CD4-positive, alpha-beta T cell treated with Interferon alpha-2 for 1 hour (primary cell): Measurements from ENCODE around the gene GLP2R.

Experiments used
- DNase-seq, 2 donors: peaks; one replicate each; pipeline ENCODE4 v3.0.0-alpha.2; 2020 to 2022

Gene GLP2R

DNA sequence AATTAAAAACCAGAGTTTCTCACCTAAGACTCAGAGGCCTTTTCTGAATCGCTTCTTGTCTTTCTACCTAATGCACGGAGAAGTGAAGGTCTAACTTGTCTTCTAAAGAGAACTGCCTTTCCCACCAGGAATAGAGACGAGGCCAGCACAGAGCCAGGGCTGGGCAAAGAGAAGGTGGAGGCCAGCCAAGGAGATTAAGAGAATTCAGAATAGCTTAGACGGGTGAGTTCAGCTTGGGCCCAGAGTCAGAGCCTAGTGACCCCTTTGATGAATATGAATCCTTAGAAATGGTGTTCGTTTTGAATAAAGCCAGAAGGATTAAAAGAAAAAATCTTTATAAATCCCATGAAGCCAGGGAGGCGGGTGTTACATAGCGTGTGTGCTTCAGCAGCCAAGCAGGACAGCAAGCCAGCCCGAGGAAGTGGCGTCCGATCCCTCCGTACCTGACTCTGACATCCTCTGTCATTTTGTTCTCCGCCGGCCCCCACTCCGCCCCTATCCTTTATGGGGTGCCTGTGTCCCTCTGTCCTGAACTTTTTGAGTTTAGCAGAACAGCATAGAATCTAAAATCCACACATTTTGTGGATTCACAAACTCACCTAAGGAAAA is 11.3 kb upstream of the GLP2R start:
- DNase-seq = no peak

DNA sequence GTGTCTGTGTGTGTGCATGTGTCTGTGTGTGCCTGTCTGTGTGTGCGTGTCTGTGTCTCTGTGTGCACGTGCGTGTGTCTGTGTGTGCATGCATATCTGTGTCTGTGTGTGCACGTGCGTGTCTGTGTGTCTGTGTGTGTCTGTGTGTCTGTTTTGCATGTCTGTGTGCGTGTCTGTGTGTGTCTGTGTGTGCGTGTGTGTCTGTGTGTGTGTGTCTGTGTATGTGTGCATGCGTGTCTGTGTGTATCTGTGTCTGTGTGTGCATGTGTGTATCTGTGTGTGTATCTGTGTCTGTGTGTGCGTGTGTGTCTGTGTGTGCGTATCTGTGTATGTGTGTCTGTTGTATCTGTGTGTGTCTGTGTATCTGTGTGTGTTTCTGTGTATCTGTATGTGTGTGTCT is 9.3 kb upstream of the GLP2R start:
- DNase-seq = no peak

DNA sequence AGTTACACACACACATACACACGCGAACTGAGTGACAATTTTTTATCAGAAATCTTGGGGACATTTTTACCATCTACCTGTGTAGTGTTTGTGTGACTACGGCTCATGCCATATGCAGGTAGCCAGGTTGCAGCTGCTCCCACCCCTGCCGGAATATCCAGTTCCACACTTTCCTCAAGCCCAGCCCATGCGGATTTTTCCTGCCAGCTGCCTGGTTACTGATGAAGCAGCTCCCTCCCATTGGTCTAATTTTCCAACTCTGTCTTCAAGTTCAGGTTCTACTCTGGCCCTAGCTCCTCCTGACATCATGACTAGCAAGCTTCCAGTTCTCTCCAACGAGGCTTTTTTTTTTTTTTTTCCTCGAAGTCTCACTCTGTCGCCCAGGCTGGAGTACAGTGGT is 8.6 kb upstream of the GLP2R start:
- no peak for DNase-seq

DNA sequence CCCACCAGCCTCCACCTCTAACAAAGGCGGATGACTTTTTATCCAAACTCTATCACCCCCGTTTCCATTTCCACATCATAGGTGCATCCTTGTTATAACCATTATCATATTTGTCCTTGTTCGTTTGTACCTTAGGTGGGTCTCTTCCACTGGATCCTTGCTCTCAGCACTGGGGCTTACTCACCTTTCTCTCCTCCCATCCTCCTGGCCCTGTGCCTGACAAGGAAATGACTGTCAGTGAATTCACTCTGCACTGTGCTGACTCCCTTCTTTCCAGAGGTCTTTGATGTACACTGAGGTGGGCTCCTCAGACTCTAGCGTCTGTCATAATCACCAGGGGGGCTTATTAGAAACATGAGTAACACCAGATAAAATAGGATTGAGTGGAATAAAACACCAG is 7.0 kb upstream of the GLP2R start:
- DNase-seq = no peak

DNA sequence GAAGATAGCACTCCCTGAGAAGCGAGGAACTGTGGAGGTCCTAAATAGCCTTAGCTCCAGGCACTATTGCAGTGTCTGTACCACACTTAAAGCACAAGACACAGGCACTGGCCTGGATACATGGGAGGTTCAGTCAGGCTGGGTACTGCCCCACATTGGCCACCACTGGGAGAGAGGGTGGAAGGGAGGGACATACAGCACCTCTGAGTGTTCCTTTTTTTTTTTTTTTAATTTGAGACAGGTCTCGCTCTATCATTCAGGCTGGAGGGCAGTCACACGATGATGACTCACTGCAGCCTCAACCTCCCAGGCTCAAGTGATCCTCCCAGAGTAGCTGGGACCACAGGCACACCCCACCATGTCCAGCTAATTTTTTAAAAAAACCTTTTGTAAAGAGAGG is 5.3 kb upstream of the GLP2R start:
- no peak for DNase-seq

DNA sequence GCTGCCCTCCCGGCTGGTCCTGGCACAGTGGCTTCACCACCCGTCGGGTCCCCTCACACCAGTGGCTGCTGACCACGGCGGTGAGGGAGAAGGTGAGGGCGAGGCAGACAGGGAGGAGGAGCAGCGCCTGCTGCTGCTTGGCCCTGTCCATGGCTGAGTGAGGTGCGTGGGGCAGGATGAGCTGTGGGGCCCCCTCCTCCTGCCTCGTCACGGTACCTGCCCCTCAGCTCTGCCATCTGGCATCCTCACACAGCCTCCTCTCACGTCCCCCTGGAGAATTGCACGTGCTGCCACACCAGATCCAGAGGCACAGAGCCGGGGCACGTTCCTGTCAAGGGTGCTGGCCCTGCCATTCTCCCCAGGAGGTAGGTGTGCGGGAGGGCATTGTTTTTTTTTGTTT is 3.8 kb upstream of the GLP2R start, which contains the start of gene GSG1L2:
TSS of gene GSG1L2 (minus strand) at position 159 of the 400 bp plus-strand sequence. CDS start at position 151, 8 bp downstream.
- no peak for DNase-seq

DNA sequence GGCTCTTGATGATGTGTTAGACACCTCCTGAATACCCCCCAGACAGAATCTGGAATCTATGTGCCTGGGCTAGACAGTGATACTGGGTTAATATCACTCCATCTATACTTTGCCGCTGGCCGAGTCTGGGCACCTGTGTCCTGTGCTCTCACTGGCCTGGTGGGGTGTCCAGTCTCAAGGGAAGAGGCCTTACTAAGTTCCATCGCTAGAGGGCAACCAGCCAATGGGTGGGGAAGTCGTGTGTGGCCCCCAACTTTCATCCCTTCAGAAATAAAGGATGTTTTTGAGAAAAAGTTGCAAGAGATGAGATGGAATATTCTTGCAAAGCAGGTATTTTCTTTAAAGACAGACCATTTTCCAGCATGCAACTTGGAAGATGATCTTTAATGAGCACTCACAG is 1.6 kb upstream of the GLP2R start:
- DNase-seq = no peak

DNA sequence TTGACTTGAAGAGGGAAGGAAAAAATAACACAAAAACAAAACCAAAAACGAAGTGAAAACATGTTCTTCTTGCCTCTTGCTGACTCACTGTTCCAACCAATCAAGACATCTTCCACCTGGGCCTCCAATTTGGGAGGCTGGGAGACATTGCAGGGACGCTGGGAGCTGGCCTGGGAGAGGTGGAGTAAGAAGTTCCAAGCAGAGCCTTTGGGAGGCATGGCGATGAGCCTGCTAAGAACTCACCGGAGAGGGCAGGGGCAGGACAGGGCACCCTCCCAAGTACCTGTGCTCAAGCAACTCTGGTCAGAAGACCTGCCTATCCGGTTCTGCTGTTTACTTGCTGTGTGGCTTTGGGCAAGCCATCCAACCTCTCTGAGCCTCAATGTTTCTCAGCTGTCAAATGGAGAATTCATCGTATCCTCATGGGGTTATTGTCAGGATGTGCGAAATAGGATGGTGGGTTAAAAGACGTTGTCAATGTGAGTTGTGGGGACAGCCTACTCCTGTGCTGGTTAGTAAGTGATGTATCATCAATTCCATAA is 856 bp upstream of the GLP2R start:
- DNase-seq = no peak

DNA sequence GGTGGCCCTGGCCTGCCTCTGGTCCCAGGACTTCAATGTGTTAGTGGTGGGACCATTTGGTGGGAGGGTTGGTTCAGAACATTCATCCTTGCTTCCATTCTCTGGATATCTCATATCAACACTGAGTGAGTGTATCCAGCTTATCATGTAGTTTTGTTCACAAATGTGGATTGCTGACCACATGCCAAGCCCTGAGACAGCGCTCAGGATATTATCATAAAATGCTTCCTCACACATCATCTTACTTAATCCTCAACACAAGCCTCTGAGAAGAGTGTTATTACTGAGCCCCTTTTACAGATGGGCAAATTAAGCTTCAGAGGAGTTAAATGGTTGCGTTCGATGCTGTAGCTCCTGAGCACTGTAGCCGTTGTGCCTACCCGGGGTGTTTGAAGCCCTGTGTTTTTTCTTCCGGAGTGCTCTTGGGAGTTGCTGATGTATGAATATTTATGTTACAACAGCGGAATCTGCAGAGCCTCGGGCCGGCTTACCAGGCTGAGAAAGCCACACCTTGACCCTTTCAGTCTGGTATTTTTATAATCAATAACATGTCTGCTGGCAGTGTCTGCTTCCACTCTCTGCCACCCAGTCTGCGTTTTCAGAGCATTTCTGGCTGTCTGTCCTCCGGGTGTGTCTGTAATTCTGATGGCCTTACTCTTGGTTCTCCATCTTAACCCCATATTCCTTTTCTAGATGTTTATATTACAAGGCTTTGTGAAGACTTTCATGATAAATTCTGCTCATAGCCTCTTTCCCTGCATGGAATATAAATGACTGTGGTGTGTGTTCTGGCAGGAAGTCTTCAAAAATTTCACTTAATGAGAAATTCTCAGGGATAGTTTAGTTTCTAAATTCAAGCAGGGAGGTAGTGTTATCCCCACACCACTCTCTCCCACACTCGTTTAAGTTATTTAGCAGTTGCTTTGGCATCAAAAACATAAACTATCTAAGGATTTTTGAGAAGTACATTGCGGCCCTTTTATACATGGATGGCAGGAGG is 2.9 kb downstream of the GLP2R start:
- no peak for DNase-seq

DNA sequence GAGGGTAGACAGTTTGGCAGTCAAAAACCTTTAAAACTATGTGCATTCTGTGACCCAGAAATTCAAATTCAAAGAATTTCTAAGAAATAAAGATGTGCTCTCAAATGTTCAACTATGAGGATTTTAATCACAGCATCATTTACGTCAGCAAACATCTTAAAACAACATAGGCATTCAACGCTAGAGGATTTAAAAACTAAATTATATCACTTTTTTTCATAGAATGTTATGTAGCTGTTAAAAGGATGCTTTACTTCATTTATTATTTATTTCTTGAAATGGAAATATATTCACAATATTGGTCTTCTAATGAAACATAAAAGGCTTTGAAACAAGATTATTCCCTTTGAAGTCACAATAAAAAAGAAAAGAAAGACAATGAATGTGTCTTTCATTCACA is 3.6 kb downstream of the GLP2R start:
- no peak for DNase-seq

DNA sequence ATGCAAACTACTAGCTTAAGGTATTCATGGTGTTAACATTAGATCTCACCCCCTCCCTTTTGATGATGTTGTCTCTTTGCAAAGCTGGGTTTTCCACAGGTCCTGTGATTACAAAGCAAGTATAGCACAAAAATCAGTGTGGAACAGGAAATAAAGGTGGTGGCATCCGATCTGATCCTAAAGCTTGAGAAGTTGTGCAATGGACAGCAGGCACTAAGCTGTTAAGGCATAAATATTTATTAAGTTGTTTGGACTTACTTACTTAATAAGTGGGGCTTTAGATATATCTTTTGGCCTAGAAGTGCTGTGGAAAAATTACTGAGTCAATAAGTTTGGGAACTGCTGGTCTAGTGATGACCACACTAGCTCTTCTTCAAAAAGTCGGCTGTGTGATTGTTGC is 5.0 kb downstream of the GLP2R start:
- DNase-seq = no peak

DNA sequence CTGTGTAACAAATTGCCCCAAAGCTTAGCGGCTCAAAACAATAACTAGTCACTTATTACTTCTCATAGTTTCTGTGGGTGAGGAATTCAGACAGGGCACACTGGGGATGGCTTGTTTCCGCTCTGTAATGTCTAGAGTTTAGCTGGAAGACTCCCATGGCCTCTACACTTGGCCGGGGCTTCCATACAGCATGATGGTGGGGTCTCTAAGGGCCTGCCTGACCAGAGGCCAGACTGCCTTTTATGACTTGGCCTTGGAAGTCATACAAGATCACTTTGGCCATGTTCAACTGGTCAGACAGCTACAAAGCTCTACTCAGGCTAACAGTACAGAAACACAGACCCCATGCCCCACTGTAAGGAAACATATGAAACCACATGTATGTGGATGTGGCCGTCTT is 8.2 kb downstream of the GLP2R start:
- DNase-seq = no peak

DNA sequence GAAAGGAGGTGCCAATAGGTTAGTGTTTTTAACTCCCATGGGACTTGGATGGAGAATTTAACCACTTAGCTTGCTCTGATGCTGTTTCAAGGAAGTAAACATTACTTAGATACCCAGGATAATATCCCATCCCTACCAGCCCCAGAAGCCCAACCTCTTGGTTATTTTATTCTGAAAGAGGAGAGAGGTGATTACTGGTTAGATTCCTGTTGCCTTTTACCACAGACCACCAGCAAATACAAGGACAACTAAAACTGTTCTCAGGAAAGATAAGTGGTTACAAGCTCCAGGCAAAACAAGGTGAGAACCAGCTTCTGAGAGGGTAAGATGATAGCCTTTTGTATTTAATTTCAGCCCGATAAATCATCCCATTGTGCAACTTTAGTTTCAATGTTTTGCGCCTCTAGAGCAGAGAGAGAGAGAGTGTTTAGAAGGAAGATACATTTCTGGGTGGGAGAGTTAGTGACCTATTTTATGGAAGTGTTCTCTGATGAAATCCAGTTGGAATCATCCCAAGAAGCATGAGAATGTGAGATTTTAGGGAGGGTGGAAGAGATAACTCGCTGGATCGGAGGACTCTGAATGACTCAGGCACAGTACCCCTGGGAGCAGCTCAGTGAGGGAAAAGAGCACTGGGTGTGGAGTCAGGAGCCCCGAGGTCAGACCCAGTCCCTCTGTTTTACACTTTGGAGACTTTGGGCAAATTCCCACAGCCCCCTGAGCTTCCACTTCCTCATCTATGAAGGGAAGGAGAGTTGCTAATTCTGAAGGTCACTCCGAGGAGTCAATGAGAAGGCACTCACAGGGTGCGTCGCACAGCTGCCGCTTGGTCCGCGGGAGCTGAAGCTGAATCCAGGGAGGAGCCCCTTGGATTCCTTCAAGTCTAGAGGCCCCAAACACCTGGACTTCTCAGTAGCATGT is 12.1 kb downstream of the GLP2R start:
- DNase-seq = no peak

DNA sequence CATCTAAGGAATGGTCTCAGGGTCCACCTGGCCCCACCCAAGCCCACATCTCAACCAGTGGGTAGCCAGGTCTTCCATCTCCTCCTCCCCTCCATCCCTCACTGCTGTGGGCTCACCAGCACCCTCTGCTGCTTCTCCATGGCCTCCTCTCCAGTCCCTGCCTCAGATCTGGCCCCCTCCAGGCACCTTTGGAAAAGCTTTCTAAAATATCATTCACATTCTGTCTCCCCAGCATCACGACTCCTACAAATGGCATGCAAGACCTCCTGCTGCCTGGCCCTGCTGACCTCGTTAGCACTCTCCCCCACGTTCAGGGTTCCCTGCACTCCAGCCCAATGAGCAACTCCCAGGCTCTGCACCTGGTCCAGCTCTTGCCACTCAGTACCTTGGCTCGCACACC is 13.7 kb downstream of the GLP2R start:
- DNase-seq = no peak

DNA sequence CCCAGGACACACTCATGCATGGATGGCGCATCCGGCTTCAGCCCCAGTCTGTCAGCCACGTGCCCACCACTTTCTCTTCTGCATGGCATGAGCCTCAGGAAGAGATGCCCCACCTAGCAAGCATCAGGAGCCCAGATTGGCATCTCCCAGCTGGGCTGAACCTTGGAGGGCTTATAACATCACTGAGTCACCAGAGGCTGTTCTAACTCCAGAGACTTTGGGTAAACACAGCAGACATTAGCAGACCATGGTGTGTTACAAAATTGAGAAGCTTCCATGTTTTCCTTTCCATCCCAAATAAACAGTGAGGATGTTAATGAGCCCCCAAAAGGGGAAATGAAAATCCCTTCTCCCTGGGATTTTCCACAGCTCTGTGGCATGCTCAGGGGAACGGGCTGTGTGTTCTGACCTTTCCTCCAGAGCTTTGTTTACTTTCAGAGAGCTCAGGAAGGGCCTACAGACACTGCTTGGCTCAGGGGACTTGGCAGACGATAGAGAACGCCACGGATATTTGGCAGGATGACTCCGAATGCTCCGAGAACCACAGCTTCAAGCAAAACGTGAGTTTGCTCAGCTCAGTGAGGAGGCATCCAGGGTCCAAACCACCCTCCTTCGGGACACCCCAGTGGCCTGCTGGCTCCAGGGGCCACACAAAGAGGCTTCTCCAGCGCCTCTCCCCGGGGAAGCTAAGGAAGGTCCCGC is 16.5 kb downstream of the GLP2R start:
- no peak for DNase-seq

DNA sequence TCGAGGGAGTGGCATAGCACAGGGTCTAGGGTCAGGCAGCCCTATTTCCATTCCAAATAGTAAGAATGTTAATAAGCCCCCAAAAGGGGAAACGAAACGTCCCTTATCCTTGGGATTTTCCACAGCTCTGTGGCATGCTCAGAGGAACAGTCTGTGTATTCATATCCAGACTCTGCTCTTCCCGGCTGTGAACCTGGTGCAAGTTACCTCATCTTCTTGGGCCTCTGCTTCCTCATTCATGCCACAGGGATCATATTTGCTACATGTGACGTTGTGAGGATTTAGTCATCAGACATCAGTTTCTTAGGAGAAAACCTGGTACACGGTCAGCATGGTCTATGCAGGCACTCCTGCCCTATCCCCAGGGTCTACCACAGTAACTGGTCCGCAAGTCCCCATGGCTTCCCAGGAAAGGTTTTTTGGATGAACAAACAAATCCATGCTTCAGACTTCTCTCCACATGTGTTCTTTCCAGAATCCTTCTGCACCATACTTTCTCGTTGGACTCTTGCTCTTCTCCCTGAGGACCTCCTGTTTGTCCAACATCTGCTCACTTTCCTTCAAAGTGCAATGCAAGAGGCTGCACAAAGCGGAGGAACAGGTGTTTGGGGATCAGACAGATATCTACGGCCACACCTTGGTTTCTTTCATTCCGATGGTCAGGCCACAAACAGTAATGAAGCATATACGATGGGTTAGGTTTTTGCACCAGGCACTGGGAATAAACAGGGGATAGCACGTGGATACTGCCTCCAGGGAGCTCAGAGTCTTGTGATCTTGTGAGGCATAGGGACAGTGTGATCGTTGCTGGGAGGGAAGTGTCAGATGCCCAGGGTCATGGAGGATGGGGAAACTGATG is 17.7 kb downstream of the GLP2R start:
- DNase-seq = no peak

DNA sequence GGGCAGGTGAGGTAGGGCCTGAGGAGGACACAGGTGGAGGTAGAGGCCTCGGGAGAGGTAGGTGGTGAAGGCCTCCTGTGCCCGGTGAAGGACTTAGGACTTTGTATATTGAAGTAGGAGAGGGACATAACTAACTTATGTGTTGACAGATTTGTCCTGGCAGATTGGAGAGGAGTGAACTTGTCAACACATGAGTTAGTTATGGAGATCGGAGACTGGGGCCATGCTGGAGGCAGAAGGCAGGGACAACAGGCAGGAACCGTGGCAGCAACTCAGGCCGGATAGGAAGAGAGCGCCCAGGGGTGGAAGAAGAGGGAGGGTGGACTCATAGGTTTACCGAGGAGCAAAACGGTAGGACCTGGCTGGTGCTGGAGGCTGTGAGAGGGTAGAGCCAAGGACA is 18.4 kb downstream of the GLP2R start:
- no peak for DNase-seq

DNA sequence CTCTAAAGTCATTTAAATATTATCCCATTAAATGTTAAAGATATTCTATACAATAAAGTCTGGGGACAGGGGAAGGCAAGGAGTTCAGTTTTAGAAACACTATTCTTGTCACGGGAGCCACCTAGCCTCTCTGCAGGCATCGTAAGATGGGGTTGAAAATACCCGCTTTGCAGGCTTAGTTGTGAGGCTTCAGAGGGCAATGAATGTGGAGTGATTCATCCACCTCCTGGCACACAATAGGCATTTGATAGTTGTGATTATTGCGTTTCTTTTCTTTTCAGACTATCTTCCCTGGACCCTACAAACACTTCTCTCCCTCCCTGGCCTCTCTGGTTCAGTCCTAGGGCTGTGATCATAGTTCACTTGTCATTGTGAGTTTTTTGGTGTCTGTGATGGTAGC is 19.6 kb downstream of the GLP2R start:
- DNase-seq = no peak

DNA sequence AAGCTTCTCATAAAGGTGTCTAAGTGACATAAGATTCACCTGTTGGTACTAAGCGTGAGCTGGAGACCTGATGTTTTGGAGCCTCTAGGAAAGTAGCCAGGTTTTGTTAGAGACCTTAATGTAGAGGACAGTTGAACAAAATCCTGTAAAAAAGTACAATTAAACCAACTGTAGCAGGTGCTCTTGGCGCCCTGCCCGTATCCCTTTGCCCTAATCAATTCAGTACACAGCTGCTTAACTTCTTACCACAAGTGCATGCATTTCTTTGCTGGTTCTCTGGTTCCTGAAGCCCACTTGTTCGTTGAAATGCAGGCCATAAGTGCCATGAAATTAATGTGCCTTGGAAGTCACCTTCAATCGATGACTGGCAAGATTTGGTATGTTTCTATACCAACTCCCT is 24.4 kb downstream of the GLP2R start:
- no peak for DNase-seq

DNA sequence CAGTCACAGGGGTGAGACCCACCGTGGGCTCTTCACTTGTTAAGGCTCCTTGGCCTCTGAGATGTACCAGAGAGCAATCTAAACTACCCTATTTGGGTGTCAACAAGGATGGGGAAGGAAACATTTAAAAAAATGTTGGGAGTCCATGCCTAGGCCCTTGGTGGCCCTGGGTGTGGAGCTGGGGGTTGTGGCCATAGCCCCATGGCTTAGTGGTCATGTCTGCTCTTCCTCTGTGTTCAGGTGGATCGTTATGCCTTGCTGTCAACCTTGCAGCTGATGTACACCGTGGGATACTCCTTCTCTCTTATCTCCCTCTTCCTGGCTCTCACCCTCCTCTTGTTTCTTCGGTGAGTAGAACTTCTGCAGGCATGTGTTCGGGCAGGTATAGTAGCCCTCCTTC is 28.5 kb downstream of the GLP2R start:
- DNase-seq = no peak

DNA sequence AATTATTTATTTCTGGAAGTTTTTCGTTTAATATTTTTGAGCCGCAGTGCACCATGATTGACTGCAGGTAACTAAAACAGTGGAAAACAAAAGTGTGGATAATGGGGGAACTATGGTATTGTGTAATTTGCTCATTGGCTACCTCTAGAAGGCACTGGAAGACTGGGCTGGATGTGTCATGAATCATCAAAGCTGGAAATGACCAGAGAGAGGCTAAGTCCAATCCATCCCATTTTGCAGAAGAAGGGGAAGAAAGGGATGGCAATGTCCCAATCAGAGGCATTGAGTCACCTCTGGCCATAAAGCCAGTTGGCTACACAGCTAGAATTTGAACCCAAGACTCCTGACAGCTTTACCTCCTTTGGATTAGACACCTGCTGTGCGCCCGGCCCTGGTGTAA is 29.3 kb downstream of the GLP2R start:
- no peak for DNase-seq
